Caco-2 (cell line): ENCODE results near the gene SLC22A12. TPM values are rescaled to one million over a fixed set of nuclear protein-coding genes. Genes with fewer than 3 reads are reported as not detected.

Source experiments
- BruUV-seq: library from RNA; stranded (reverse); fragments of 400-500 nt; replicated peaks from 2 replicates; lab custom pipeline; 2021; lab: Mats Ljungman, UMichigan
- CTCF ChIA-PET: fragments of 300-600 bp; sonication (Branson Sonifier 250); formaldehyde crosslinking; loops from one replicate; lab custom pipeline; 2022; ENCODE audit warnings: antibody characterized with exemption; lab: Charles Lee
- POLR2A ChIA-PET: fragments of 300-600 bp; sonication (Branson Sonifier 250); formaldehyde crosslinking; loops from one replicate; lab custom pipeline; 2022; ENCODE audit warnings: antibody characterized with exemption; lab: Charles Lee
- DNase-seq, 2 experiments: peaks; one replicate each; pipeline versions ENCODE4 v3.0.0 to v3.0.0-alpha.2; 2020 to 2022
- H3K27me3 ChIP-seq: replicated peaks from 2 replicates; pipeline ENCODE4 v1.6.0; 2011; ENCODE audit warnings: low read length; ENCODE audit not compliant: control insufficient read depth, insufficient read depth
- H3K36me3 ChIP-seq: 2 replicates; pipeline ENCODE4 v1.5.1; 2011; ENCODE audit warnings: low read length; ENCODE audit not compliant: control insufficient read depth, insufficient read depth
- H3K4me1 ChIP-seq: fragments of 250-450 bp; sonication (Bioruptor Pico); 2 replicates; pipeline ENCODE4 v1.5.1; 2020; ENCODE audit warnings: mild to moderate bottlenecking
- H3K4me3 ChIP-seq: 2 replicates; pipeline ENCODE4 v1.5.1; 2011; ENCODE audit warnings: low read depth, mild to moderate bottlenecking, control low read depth, low read length
- H3K9me3 ChIP-seq: fragments of 250-450 bp; sonication (Bioruptor Pico); 2 replicates; pipeline ENCODE4 v1.5.1; 2020; ENCODE audit warnings: mild to moderate bottlenecking, moderate library complexity
- H3K27ac Mint-ChIP-seq: one replicate; pipeline ENCODE4 v1.8.0; 2022; ENCODE audit warnings: mixed read lengths; ENCODE audit not compliant: unreplicated experiment
- H3K27me3 Mint-ChIP-seq: one replicate; pipeline ENCODE4 v1.8.0; 2022; ENCODE audit warnings: mixed read lengths; ENCODE audit not compliant: insufficient read depth, unreplicated experiment
- H3K36me3 Mint-ChIP-seq: one replicate; pipeline ENCODE4 v1.8.0; 2022; ENCODE audit warnings: mild to moderate bottlenecking, mixed read lengths; ENCODE audit not compliant: insufficient read depth, unreplicated experiment
- H3K4me1 Mint-ChIP-seq: one replicate; pipeline ENCODE4 v1.8.0; 2022; ENCODE audit warnings: low read depth, mixed read lengths; ENCODE audit not compliant: unreplicated experiment
- H3K4me3 Mint-ChIP-seq: one replicate; pipeline ENCODE4 v1.8.0; 2022; ENCODE audit warnings: mild to moderate bottlenecking, moderate library complexity, mixed read lengths; ENCODE audit not compliant: unreplicated experiment
- H3K9me3 Mint-ChIP-seq: one replicate; pipeline ENCODE4 v1.8.0; 2022; ENCODE audit warnings: mixed read lengths; ENCODE audit not compliant: unreplicated experiment
- intact Hi-C: fragments of 100-400 bp; cut with micrococcal nuclease; formaldehyde crosslinking; loops from one replicate; pipeline ENCODE4 v1.10.0; 2022; ENCODE audit not compliant: unreplicated experiment
- total RNA-seq: library from RNA; stranded (reverse); gene quantifications from 2 replicates; pipeline ENCODE4 v1.2.3, GENCODE V29; 2022
- TF ChIP-seq, protein P1 (sequence below), 2 experiments: fragments of 200-600 bp in 1 of 2; IDR thresholded peaks; 1 replicate in 1 of 2; 2 replicates in 1 of 2; pipeline versions ENCODE4 v1.5.1 to v1.8.0; 2011 to 2022; ENCODE audit warnings: antibody characterized with exemption in 1 of 2, control low read depth in 1 of 2, inconsistent platforms in 1 of 2, low read depth in 1 of 2, low read length in 1 of 2, mild to moderate bottlenecking in 1 of 2, moderate library complexity in 1 of 2; ENCODE audit not compliant: insufficient read depth in 1 of 2, severe bottlenecking in 1 of 2, unreplicated experiment in 1 of 2

Gene SLC22A12
- total RNA-seq, 1 experiment from 2014 or later: not detected

DNA sequence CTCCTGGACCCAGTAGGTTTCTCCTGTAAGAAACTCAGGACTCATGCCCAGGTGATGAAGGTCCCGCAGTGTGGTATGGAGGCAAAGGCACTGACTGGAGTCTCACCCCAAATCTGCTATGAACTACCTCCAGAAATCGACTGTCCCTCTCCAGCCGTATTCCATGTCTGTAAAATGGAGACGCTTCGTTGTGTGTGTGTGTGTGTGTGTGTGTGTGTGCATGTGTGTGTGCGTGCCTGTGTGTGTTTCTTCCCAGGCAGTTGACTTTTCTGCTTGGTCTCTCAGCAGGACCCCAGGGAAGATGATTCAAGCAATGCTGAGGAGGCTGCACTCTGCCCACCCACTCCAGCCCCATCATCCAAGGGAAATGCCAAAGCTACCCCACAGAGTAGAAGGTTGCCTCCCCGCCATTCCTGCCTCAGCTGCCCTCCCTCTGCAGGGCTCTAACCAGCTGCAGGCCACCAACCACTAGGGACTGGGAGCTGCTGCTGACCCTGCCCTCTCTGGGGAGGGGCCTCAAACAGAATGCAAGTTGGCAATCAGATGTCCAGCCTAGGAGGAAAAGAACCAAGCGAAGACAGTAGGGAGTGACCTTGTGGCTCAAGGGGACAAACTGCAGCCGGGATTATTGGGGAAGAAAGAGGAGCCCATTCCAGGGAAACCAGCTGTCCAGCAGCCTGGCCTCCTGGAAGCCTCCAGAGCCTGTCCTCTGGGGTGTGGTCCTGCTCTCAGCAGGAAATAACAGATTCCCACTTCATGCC, 56.2 kb downstream of the SLC22A12 start:
- H3K27me3 Mint-ChIP-seq: peaks cover 3% of the 10 kb centered on the region
- H3K36me3 Mint-ChIP-seq: no peaks in the 10 kb centered on the region
- intact Hi-C loops: no loop called here

DNA sequence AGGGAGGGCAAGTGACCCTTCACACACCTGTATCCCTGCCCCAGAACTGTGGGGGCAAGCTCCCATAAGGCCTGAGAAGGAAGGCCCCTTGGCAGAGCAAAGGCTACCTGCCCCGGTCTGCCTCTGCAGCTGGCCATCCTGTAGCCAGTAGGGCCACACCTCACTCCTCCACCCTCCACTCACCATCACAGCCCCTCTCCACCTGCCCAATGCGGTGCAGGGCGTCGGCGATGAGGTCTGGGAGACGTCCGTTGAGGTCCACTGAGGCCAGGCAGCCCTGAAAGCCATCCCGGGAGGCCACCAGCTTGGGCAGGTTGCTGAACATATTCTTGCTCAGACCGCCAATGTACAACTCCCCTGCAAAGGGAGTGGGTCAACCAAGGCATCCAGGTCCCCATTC, 57.5 kb downstream of the SLC22A12 start:
- H3K4me3 ChIP-seq: no peak overlapping the region
- Mint-ChIP-seq H3K36me3 (no peaks in the 10 kb centered on the region), H3K27ac (no peak overlapping the region), H3K27me3 (peaks cover 3% of the 10 kb centered on the region), H3K4me3 (no peak overlapping the region), H3K9me3 (no peaks in the 10 kb centered on the region), H3K4me1 (peaks cover 15% of the 10 kb centered on the region)
- H3K9me3 ChIP-seq: no peaks in the 10 kb centered on the region
- no peak for DNase-seq
- POLR2A ChIA-PET: no interaction called here
- BruUV-seq: no TSS peak
- peaks cover 21% of the 10 kb centered on the region for H3K4me1 ChIP-seq
- no peaks in the 10 kb centered on the region for H3K36me3 ChIP-seq
- TF ChIP-seq, protein P1, sequence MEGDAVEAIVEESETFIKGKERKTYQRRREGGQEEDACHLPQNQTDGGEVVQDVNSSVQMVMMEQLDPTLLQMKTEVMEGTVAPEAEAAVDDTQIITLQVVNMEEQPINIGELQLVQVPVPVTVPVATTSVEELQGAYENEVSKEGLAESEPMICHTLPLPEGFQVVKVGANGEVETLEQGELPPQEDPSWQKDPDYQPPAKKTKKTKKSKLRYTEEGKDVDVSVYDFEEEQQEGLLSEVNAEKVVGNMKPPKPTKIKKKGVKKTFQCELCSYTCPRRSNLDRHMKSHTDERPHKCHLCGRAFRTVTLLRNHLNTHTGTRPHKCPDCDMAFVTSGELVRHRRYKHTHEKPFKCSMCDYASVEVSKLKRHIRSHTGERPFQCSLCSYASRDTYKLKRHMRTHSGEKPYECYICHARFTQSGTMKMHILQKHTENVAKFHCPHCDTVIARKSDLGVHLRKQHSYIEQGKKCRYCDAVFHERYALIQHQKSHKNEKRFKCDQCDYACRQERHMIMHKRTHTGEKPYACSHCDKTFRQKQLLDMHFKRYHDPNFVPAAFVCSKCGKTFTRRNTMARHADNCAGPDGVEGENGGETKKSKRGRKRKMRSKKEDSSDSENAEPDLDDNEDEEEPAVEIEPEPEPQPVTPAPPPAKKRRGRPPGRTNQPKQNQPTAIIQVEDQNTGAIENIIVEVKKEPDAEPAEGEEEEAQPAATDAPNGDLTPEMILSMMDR (IDR thresholded peaks at IDR 0.05; ENCODE audit: insufficient read depth in 1 of 2, low read depth in 1 of 2, low read length in 1 of 2, severe bottlenecking in 1 of 2, unreplicated experiment in 1 of 2): no peak
- no peaks in the 10 kb centered on the region; the same call in 1 of the 2 replicates for H3K27me3 ChIP-seq
- intact Hi-C loops: loop anchor here (2.0 kb wide), 1 partner anchor 332 kb away; the partner anchor contains the start of gene TRMT112
- CTCF ChIA-PET: interaction anchor here (0.6 to 3.6 kb wide), 6 partner anchors 82 to 293 kb away, joined by 3 to 35 read pairs (median 6); no protein-coding TSS in a partner anchor

More for the DNA sequence above, 56.2 kb downstream of the SLC22A12 start:
- CTCF ChIA-PET: interaction anchor here (3.1 kb wide), 1 partner anchor 262 kb away, joined by 13 read pairs; no protein-coding TSS in a partner anchor
- TF ChIP-seq, protein P1 (IDR thresholded peaks at IDR 0.05; ENCODE audit: insufficient read depth in 1 of 2, low read depth in 1 of 2, low read length in 1 of 2, severe bottlenecking in 1 of 2, unreplicated experiment in 1 of 2): no peak
- H3K9me3 Mint-ChIP-seq: no peaks in the 10 kb centered on the region
- H3K4me3 ChIP-seq: no peak overlapping the region
- H3K27me3 ChIP-seq: no peaks in the 10 kb centered on the region; the same call in 1 of the 2 replicates
- no peak overlapping the region for H3K27ac Mint-ChIP-seq
- POLR2A ChIA-PET: interaction anchor here (0.6 kb wide), 1 partner anchor 81 kb away, joined by 6 read pairs; no protein-coding TSS in a partner anchor
- H3K36me3 ChIP-seq: no peaks in the 10 kb centered on the region
- peaks cover 9% of the 10 kb centered on the region; the same call in 1 of the 2 replicates for H3K4me1 ChIP-seq
- no peak overlapping the region for H3K4me3 Mint-ChIP-seq
- no peaks in the 10 kb centered on the region for H3K9me3 ChIP-seq
- BruUV-seq: no TSS peak
- H3K4me1 Mint-ChIP-seq: peaks cover 2% of the 10 kb centered on the region
- DNase-seq: no peak

DNA sequence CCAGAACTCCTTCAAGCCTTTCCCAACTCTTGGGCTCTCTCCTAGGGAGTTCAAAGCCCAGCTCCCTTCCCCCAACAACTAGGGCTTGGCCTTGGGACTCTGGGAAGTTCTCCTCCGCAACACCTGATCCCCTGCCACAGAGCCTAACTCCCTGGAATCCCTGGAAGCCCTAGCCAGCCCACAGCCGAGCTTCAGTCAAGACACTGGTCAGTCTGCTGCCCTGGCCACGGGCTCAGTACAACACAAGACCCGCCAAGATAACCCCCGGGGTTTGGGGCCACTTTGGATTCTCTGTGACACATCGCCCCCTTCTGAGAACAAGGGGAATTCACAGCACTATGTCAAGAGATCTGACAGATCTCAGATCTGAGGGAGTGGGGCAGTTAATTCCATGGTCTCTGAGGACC, 58.3 kb downstream of the SLC22A12 start:
- H3K27me3 ChIP-seq: no peaks in the 10 kb centered on the region
- Mint-ChIP-seq H3K4me1 (peaks cover 15% of the 10 kb centered on the region), H3K27ac (no peak overlapping the region), H3K4me3 (no peak overlapping the region), H3K36me3 (no peaks in the 10 kb centered on the region), H3K9me3 (no peaks in the 10 kb centered on the region), H3K27me3 (peaks cover 3% of the 10 kb centered on the region)
- BruUV-seq: no TSS peak
- ChIA-PET POLR2A (no interaction called here), CTCF (interaction anchor here (0.6 to 3.6 kb wide), 10 partner anchors 83 to 332 kb away, joined by 3 to 35 read pairs (median 6); partner anchors contain the start of genes PRDX5 and TRMT112)
- peak; percentile 59 to 60 for DNase-seq
- H3K36me3 ChIP-seq: no peaks in the 10 kb centered on the region
- no peaks in the 10 kb centered on the region for H3K9me3 ChIP-seq
- peaks cover 21% of the 10 kb centered on the region for H3K4me1 ChIP-seq
- no peak overlapping the region for H3K4me3 ChIP-seq
- intact Hi-C loops: loop anchor here (1.0 to 2.0 kb wide), 3 partner anchors 96 to 332 kb away; partner anchors contain the start of gene TRMT112
- TF ChIP-seq, protein P1 (IDR thresholded peaks at IDR 0.05; ENCODE audit: insufficient read depth in 1 of 2, low read depth in 1 of 2, low read length in 1 of 2, severe bottlenecking in 1 of 2, unreplicated experiment in 1 of 2): peak; percentile 71
